IPS-18c (cell line): Measurements from ENCODE around the gene TANC1.

Source experiments
- H3K4me3 ChIP-seq: 2 replicates; pipeline ENCODE4 v1.7.0; 2013; ENCODE audit warnings: low read depth, mild to moderate bottlenecking, low read length, moderate library complexity; ENCODE audit not compliant: insufficient read depth
- H3K9me3 ChIP-seq: one replicate; pipeline ENCODE4 v1.6.1; 2013; ENCODE audit warnings: mild to moderate bottlenecking, low read length, moderate library complexity; ENCODE audit not compliant: control insufficient read depth, insufficient read depth

The TANC1 gene

DNA sequence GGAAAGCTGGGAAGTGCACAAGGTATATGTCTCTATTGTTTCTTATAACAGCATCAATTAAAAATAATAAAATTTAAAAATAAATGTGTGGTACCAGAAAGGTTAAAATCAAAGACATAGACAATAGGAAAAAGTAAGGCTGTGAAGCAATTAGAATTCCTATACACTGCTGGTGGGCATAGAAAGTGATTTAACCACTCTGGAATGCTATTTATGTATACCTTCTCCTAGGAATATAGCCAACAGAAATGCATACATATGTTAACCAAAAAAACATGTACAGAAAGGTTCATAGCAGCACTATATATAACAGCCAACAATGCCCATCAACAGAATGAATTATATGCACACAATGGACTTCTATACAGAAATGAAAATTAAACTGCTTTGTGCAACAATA is 275.1 kb downstream of the TANC1 start:
- H3K9me3 ChIP-seq = no peaks in the 10 kb centered on the region
- no peak overlapping the region for H3K4me3 ChIP-seq

- Histone ChIP-seq H3K9me3 (no peaks in the 10 kb centered on the region), H3K4me3 (no peak overlapping the region)
These were observed 278.0 kb downstream of the TANC1 start for GRCh38 chr2:159246325-159246988.

- no peak overlapping the region for H3K4me3 ChIP-seq
- no peaks in the 10 kb centered on the region for H3K9me3 ChIP-seq
These were observed 281.7 kb downstream of the TANC1 start for GRCh38 chr2:159249990-159250715.

DNA sequence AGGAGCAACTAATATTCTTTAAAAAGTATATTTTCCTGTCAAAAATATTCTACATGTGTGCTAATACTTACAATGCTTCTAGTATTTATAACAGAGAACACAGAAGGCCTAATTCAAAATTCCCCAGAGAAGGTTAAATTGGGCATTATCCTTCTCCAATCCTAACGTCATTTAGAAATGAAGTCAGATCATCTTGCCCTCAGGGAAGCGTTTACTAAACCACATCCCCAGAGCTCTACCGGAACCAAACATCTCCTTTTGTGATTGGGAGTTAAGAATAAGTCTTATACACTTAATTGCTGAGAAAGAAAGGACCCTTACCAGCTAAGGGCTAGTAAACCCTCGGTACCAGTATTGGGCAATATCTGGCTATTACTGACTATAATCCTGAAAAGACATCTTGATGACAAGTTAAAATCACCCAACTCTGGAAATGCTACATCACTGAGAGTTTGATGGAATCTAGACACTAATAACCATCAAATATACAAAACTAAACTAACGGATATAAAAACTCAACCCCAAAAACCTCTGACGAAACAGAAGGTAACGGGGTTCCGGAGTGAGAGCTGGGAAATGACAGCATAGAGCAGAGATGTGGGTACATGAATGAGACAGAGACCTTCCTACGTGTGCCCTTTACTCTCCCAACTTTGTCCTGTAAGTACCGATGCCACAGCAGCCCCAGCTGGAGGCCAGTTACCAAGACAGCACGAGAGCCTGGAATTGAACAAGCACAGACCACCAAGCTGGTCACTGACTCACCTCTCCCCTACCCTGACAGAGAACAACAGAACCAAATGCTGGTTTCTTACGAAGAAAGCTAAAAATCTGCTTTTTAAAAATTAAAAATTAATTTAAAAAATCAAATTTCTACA is 283.1 kb downstream of the TANC1 start:
- Histone ChIP-seq H3K9me3 (no peaks in the 10 kb centered on the region), H3K4me3 (no peak overlapping the region)

GRCh38 chr2:159252905-159253304 is 284.5 kb downstream of the TANC1 start:
- Histone ChIP-seq H3K9me3 (no peaks in the 10 kb centered on the region), H3K4me3 (no peak overlapping the region)

DNA sequence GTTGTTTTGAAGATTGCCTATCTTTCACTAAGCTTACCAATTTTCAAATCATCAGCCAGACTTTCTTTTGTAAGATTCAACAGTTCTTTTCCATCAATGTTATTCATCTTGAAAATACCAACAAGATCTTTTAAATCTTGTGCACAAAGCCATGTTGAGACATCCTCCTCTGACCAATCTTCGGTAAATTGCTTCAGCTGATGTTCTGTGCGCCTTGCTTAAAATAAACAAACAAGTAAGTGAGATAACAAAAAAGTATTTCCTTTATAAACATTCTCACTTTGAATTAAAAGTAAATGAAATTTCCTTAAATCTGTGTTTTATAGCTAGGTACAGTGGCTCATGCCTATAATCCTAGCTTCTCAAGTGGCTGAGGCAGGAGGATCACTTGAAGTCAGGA is 287.7 kb downstream of the TANC1 start:
- Histone ChIP-seq H3K9me3 (no peaks in the 10 kb centered on the region), H3K4me3 (no peak overlapping the region)

GRCh38 chr2:159262226-159262625 is 293.8 kb downstream of the TANC1 start:
- Histone ChIP-seq H3K9me3 (no peaks in the 10 kb centered on the region), H3K4me3 (no peak overlapping the region)

DNA sequence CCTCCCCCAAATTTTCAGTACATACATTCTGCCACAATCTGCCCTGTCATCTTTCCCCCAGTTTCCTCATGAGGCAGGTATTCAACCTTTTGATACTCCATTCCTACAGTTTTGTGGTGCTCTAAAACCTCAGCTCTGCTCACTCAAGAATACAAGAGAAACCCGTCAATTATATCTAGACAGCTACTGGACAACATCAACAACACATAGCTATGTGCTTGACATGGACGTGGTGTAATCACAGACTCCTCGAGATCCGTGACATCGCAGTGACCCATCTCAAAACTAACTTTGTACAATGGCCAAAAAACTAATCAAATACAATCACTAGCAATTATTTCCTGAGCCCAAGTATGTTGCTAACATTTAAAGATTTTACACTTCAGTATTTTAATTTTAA is 294.5 kb downstream of the TANC1 start:
- H3K4me3 ChIP-seq = no peak overlapping the region
- H3K9me3 ChIP-seq = no peaks in the 10 kb centered on the region

DNA sequence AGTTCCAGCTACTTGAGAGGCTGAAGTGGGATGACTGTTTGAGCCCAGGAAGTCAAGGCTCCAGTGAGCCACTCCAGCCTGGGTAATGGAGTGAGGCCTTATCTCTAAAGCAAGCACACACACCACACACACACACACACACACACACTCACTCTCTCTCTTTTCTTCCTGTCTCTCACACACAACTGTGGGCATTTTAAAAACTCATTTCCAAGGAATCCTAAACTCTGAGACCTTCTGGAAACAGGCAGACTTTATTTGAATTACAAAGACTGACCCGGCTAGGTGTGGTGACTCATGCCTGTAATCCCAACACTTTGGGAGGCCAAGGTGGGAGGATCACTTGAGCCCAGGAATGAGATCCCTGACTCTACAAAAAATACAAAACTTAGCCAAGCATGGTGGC is 296.7 kb downstream of the TANC1 start:
- H3K9me3 ChIP-seq = no peaks in the 10 kb centered on the region
- H3K4me3 ChIP-seq = no peak overlapping the region

- Histone ChIP-seq H3K9me3 (no peaks in the 10 kb centered on the region), H3K4me3 (no peak overlapping the region)
These were observed 298.1 kb downstream of the TANC1 start for GRCh38 chr2:159266554-159266953.

DNA sequence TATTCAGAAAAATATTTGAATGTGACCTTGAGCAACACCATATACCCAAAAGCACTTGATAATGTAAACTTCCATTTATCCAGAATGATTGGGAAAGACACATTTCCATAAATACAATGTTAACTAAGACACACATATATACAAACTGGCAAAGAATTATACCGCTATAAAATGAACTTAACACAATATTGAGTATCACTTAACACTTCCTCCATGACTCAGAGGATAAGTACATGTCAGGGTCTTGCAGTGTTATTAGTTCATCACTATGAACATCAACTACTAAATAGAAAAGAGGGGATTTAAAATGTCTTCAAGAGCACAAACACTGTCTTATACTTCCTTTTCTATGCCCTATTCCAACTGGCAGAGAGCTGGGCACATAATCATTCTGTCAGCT is 299.5 kb downstream of the TANC1 start:
- Histone ChIP-seq H3K9me3 (no peaks in the 10 kb centered on the region), H3K4me3 (no peak overlapping the region)

DNA sequence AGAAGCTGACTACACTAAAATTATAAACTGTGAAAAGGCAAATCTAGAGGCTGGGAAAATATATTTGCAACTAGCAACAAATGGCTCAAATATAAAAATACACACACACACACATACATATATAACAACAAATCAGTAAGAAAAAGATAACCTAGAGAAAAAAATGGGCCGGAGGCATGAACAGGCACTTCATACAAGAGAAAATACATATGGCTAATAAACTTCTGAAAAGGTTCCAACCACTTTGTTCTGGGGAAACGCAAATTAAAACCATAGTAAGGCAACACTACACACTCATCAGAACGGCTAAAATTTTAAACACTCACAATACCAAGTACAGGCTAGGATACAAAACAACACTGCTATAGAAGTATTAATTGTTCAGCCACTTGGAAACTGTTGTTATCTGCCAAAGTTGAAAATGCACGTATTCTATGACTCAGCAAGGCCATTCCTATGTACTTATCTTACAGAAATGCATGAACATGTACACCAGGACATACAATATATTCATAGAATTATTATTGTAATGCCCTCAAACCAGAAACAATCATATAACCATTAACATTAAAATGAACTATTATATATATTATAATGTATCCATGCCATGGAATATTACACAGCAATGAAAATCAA is 302.4 kb downstream of the TANC1 start:
- Histone ChIP-seq H3K4me3 (no peak overlapping the region), H3K9me3 (no peaks in the 10 kb centered on the region)

GRCh38 chr2:159272156-159272555 is 303.7 kb downstream of the TANC1 start:
- no peaks in the 10 kb centered on the region for H3K9me3 ChIP-seq
- H3K4me3 ChIP-seq = no peak overlapping the region

- Histone ChIP-seq H3K9me3 (no peaks in the 10 kb centered on the region), H3K4me3 (no peak overlapping the region)
These were observed 306.7 kb downstream of the TANC1 start for GRCh38 chr2:159275111-159275510.

- H3K4me3 ChIP-seq = no peak overlapping the region
- no peaks in the 10 kb centered on the region for H3K9me3 ChIP-seq
These were observed 311.3 kb downstream of the TANC1 start for GRCh38 chr2:159279700-159280099.

GRCh38 chr2:159281002-159281401 is 312.6 kb downstream of the TANC1 start:
- no peak overlapping the region for H3K4me3 ChIP-seq
- no peaks in the 10 kb centered on the region for H3K9me3 ChIP-seq
